Stomach (tissue), 4 donors: ENCODE data around the gene RAB3C.

Experiments
- EP300 ChIP-seq: sonication (generic); formaldehyde crosslinking; IDR thresholded peaks from one replicate; pipeline ENCODE4 v1.6.1; 2017; ENCODE audit warnings: antibody characterized with exemption
- POLR2A ChIP-seq, 4 donors: fragments of 450-650 bp; IDR thresholded peaks; one replicate each; pipeline ENCODE4 v1.6.1; 2016; ENCODE audit warnings: antibody characterized with exemption in 4 of 4, control low read depth in 2 of 4, mild to moderate bottlenecking in 1 of 4, moderate library complexity in 1 of 4
- POLR2AphosphoS5 ChIP-seq, 3 donors: sonication (generic); formaldehyde crosslinking; IDR thresholded peaks; one replicate each; pipeline ENCODE4 v1.6.1; 2016; ENCODE audit warnings: antibody characterized with exemption in 3 of 3
- TF ChIP-seq, protein P1 (sequence below), 7 experiments: fragments of 450-650 bp in 4 of 7; fragments of 200-600 bp in 3 of 7; sonication (generic) in 3 of 7; IDR thresholded peaks; one replicate each; pipeline ENCODE4 v1.5.1; 2016 to 2019; ENCODE audit warnings: antibody characterized with exemption in 7 of 7, control low read depth in 2 of 7, mild to moderate bottlenecking in 1 of 7

DNA sequence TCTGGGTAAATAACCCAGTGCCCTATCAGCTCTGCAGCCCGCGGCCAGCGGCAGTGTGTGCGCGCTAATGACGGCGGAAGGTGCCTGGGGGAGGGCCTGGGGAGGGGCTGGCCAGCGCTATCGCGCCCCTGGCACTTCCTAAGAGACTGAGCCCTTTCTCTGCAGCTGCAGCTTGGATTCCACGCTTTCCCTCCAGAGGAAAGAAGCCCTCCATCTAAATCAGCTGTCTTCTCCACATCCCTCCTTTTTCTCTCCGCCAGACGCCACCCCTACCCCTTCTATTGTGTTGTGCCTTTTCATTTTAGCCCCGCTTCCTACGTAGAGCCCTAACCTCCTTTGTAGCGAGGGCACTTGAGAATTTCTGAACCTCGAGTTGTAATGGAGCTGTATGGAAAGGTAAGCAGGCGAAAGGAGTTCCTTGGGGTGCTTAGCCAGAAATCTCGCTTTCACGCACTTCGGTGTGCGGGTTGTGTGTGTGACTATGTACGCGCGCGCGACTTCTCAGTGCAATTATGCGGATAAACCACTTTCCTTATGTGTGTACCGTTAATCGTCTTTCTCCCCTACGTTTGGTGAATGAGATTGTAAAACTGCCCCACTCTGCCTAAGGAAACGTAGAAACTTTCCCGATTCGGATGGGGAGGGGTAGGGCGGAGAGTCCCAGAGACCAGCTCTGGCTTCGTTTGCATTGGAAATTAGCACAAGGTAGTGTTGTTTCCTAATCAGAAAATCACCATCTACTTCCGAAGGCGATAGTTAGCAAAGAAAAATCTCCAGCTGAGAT, 664 bp upstream of the RAB3C start:
- TF ChIP-seq, protein P1, sequence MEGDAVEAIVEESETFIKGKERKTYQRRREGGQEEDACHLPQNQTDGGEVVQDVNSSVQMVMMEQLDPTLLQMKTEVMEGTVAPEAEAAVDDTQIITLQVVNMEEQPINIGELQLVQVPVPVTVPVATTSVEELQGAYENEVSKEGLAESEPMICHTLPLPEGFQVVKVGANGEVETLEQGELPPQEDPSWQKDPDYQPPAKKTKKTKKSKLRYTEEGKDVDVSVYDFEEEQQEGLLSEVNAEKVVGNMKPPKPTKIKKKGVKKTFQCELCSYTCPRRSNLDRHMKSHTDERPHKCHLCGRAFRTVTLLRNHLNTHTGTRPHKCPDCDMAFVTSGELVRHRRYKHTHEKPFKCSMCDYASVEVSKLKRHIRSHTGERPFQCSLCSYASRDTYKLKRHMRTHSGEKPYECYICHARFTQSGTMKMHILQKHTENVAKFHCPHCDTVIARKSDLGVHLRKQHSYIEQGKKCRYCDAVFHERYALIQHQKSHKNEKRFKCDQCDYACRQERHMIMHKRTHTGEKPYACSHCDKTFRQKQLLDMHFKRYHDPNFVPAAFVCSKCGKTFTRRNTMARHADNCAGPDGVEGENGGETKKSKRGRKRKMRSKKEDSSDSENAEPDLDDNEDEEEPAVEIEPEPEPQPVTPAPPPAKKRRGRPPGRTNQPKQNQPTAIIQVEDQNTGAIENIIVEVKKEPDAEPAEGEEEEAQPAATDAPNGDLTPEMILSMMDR (IDR thresholded peaks at IDR 0.05), result no peak
- TF ChIP-seq POLR2A (IDR thresholded peaks at IDR 0.05) (no peak), EP300 (no peak), POLR2AphosphoS5 (IDR thresholded peaks at IDR 0.05) (no peak)
